ENCODE data around the gene FUT9.

DNA sequence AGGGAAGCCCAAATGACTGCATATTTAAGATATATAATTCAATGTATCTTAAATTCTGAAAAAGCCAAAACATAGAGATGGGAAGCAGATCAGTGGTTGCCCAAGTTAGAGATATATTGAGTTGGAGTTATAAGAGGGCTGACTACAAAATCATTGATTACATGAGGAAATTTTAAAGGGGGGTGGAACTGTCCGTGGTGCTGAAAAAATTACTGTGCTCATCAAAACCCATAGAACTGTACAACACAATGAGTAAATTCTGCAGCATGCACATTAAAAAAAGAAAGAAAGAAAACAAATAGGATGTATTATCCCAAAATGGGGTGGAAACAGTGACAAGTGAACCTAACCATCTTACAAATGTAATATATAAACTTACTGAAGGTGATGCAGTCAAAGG, 100.9 kb downstream of the FUT9 start:
- no peak for TF ChIP-seq ATF7-NPFF (CRISPR knock-in tag; IDR thresholded peaks at IDR 0.05; ENCODE audit: low read depth)
- TF ChIP-seq ETV6 (CRISPR knock-in tag; conservative IDR thresholded peaks at IDR 0.05): no peak
- TF ChIP-seq SP1 (IDR thresholded peaks at IDR 0.05): no peak
- TF ChIP-seq SP1 (CRISPR knock-in tag; IDR thresholded peaks at IDR 0.05): no peak
